ENCODE data around the gene POLR1E. TPM values are rescaled to one million over a fixed set of nuclear protein-coding genes. Genes with fewer than 3 reads are reported as not detected.
A peak's percentile ranks its signal among the peaks of the same experiment; 100 is the strongest.

POLR1E gene
- total RNA-seq, 1 donor from 2014 or later: 21.9 TPM

DNA sequence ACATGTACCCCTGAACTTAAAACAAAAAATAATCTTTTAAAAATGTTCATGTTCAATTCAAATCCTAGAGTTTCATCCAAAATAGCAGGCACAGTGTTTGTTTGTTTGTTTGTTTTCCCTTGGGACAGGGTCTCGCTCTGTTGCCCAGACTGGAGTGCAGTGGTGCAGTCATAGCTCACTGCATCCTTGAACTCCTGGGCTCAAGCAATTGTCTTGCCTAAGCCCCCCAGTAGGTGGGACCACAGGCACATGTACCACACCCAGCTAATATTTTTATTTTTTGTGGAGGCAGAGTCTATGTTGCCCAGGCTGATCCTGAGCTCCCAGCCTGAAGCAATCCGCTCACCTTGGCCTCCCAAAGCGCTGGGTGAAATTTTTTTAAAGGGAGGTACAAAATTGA is 5.0 kb upstream of the POLR1E start:
- Mint-ChIP-seq H3K4me3 (ENCODE audit: unreplicated experiment) (no peak overlapping the region), H3K36me3 (ENCODE audit: unreplicated experiment) (peaks cover 2% of the 10 kb centered on the region), H3K9me3 (ENCODE audit: unreplicated experiment) (no peaks in the 10 kb centered on the region), H3K27me3 (ENCODE audit: unreplicated experiment) (peaks cover 16% of the 10 kb centered on the region), H3K27ac (ENCODE audit: unreplicated experiment) (no peak overlapping the region), H3K4me1 (ENCODE audit: unreplicated experiment) (peaks cover 8% of the 10 kb centered on the region)
- no peak for TF ChIP-seq CTCF (IDR thresholded peaks at IDR 0.05)
- no peak for DNase-seq (ENCODE audit: extremely low spot score, unreplicated experiment)

DNA sequence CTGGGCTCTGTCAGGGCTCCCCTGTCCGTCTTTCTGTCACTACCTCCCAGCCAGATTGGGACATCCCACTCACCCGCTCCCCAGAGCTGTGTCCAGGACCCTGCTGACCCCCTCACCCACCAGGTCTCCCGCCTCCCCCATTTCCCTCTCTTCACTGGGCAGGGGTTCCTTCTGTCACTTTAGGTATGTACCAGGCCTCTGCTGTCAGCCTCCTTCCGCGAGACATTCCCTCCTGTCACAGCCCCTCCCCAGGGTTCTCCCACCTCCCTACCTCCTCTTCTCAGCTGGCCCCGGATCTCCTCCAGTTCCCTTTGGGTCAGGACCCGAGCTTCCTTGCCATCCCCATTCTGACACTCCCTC is 488 bp downstream of the POLR1E start:
- Mint-ChIP-seq H3K4me3 (ENCODE audit: unreplicated experiment) (peak overlapping the region; percentile 89), H3K4me1 (ENCODE audit: unreplicated experiment) (peaks cover 25% of the 10 kb centered on the region), H3K27me3 (ENCODE audit: unreplicated experiment) (no peaks in the 10 kb centered on the region), H3K36me3 (ENCODE audit: unreplicated experiment) (peaks cover 9% of the 10 kb centered on the region), H3K27ac (ENCODE audit: unreplicated experiment) (peak overlapping the region; percentile 75), H3K9me3 (ENCODE audit: unreplicated experiment) (no peaks in the 10 kb centered on the region)
- no peak for TF ChIP-seq CTCF (IDR thresholded peaks at IDR 0.05)
- DNase-seq (ENCODE audit: extremely low spot score, unreplicated experiment): no peak

DNA sequence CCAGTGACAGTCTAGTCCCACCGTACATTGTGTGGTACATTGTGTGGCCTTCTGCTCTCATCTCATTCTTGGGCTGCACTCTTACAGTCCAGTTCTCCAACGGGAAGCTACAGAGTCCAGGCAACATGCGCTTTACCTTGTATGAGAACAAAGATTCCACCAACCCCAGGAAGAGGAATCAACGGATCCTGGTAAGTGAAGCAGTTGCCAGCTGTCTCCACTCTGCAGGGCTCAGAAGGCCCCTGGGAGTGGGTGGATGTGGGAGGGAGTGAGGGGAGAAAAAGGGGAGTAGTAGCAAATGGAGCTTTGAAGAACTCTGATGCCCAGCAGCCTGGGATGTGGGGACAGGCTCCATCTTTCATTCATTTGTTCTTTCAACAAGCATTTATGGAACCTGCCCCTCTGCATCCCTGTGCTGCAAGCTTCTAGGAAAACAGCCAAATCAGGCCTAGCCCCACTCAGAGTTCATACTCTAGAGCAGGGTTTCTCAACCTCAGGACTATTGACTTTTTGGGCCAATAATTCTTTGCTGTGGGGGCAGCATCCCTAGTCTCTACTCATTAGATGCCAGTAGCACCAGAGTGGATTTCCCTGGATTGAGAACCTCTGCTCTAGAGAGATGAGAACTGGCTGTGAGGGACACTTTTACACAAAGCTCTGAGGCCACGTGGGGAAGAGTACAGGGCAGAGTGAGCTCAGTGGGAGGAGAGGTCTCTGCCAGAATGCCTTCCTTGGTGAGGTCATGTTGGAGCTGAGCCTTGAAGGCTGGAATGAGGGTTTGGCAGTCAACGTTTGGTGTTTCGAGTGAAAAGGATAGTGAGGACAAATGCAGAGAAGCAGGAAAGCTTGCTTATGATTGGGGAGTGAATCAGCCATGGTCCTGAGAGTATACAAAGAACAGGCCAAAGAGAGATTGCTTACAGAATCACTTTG is 1.1 kb downstream of the POLR1E start:
- no peak for TF ChIP-seq CTCF (IDR thresholded peaks at IDR 0.05)
- H3K4me3 Mint-ChIP-seq (ENCODE audit: unreplicated experiment): peak overlapping the region; percentile 89
- DNase-seq (ENCODE audit: extremely low spot score, unreplicated experiment): no peak
- no peaks in the 10 kb centered on the region for H3K9me3 Mint-ChIP-seq (ENCODE audit: unreplicated experiment)
- peaks cover 9% of the 10 kb centered on the region for H3K36me3 Mint-ChIP-seq (ENCODE audit: unreplicated experiment)
- peak overlapping the region; percentile 75 for H3K27ac Mint-ChIP-seq (ENCODE audit: unreplicated experiment)
- no peaks in the 10 kb centered on the region for H3K27me3 Mint-ChIP-seq (ENCODE audit: unreplicated experiment)
- peaks cover 25% of the 10 kb centered on the region for H3K4me1 Mint-ChIP-seq (ENCODE audit: unreplicated experiment)

- H3K4me3 Mint-ChIP-seq (ENCODE audit: unreplicated experiment): no peak overlapping the region
- DNase-seq (ENCODE audit: extremely low spot score, unreplicated experiment): no peak
- H3K4me1 Mint-ChIP-seq (ENCODE audit: unreplicated experiment): peaks cover 7% of the 10 kb centered on the region
- H3K27ac Mint-ChIP-seq (ENCODE audit: unreplicated experiment): no peak overlapping the region
- peaks cover 21% of the 10 kb centered on the region for H3K36me3 Mint-ChIP-seq (ENCODE audit: unreplicated experiment)
- H3K27me3 Mint-ChIP-seq (ENCODE audit: unreplicated experiment): no peaks in the 10 kb centered on the region
- no peak for TF ChIP-seq CTCF (IDR thresholded peaks at IDR 0.05)
- no peaks in the 10 kb centered on the region for H3K9me3 Mint-ChIP-seq (ENCODE audit: unreplicated experiment)
Observed at GRCh38 chr9:37491939-37492338, 6.2 kb downstream of the POLR1E start.

DNA sequence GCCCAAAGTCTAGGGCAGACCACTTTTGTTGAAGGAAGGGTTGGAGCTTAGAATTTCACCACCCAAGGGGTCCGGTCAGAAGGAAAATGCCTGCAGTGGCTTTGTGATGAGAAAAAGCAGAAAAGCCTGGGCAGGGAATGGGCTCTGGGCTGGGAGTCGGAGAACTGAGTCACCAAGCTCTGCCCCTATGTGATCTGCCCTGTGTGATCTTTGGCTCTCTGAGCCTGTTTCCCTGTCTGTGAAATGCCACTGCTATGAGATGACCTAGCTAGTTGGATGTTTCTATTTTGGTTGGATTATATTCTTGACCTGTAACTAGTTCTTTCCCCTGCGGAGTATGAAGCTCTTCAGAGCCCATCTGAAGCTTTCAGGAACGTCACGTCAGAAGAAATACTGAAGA is 9.8 kb downstream of the POLR1E start:
- no peak overlapping the region for H3K4me3 Mint-ChIP-seq (ENCODE audit: unreplicated experiment)
- TF ChIP-seq CTCF (IDR thresholded peaks at IDR 0.05): no peak

More for the DNA sequence above, 9.8 kb downstream of the POLR1E start:
- Mint-ChIP-seq H3K4me1 (ENCODE audit: unreplicated experiment) (no peaks in the 10 kb centered on the region), H3K36me3 (ENCODE audit: unreplicated experiment) (peaks cover 17% of the 10 kb centered on the region), H3K27me3 (ENCODE audit: unreplicated experiment) (no peaks in the 10 kb centered on the region), H3K27ac (ENCODE audit: unreplicated experiment) (no peak overlapping the region), H3K9me3 (ENCODE audit: unreplicated experiment) (no peaks in the 10 kb centered on the region)
- DNase-seq (ENCODE audit: extremely low spot score, unreplicated experiment): no peak
